ENCODE results near the gene CHCHD4. TPM values are rescaled to one million over a fixed set of nuclear protein-coding genes. Genes with fewer than 3 reads are reported as not detected.

The CHCHD4 gene
- total RNA-seq, 4 donors from 2014 or later = 14.5 to 32.9 (median 25.7) TPM

DNA sequence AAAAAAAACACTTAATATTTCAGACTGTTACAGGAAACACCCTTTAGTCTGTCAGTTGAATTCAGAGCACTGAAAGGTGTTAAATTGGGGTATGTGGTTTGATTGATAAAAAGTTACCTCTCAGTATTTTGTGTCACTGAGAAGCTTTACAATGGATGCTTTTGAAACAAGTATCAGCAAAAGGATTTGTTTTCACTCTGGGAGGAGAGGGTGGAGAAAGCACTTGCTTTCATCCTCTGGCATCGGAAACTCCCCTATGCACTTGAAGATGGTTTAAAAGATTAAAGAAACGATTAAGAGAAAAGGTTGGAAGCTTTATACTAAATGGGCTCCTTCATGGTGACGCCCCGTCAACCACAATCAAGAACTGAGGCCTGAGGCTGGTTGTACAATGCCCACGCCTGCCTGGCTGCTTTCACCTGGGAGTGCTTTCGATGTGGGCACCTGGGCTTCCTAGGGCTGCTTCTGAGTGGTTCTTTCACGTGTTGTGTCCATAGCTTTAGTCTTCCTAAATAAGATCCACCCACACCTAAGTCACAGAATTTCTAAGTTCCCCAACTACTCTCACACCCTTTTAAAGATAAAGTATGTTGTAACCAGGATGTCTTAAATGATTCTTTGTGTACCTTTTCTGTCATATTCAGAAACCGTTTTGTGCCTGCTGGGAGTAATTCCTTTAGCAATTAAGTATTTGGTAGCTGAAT lies 18.0 kb upstream of the CHCHD4 start:
- H3K4me1 ChIP-seq = peaks cover 9 to 68% (median 27%) of the 10 kb centered on the region in 3 donors
- H3K27me3 ChIP-seq = no peaks in the 10 kb centered on the region
- H3K4me3 ChIP-seq = no peak overlapping the region
- WGBS, 2 donors (ENCODE audit: low coverage in 1 of 2) = 61 to 64% methylated on average over 8 of the region's 8 CpGs
- H3K36me3 ChIP-seq = peaks cover 0 to 72% of the 10 kb centered on the region in 2 donors
- H3K27ac ChIP-seq = peak overlapping the region; percentile 86 to 97 (median 90)
- TF ChIP-seq, protein P1, sequence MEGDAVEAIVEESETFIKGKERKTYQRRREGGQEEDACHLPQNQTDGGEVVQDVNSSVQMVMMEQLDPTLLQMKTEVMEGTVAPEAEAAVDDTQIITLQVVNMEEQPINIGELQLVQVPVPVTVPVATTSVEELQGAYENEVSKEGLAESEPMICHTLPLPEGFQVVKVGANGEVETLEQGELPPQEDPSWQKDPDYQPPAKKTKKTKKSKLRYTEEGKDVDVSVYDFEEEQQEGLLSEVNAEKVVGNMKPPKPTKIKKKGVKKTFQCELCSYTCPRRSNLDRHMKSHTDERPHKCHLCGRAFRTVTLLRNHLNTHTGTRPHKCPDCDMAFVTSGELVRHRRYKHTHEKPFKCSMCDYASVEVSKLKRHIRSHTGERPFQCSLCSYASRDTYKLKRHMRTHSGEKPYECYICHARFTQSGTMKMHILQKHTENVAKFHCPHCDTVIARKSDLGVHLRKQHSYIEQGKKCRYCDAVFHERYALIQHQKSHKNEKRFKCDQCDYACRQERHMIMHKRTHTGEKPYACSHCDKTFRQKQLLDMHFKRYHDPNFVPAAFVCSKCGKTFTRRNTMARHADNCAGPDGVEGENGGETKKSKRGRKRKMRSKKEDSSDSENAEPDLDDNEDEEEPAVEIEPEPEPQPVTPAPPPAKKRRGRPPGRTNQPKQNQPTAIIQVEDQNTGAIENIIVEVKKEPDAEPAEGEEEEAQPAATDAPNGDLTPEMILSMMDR (IDR thresholded peaks at IDR 0.05) = no peak
- TF ChIP-seq POLR2A (IDR thresholded peaks at IDR 0.05) = no peak
- no peak for TF ChIP-seq POLR2AphosphoS5 (IDR thresholded peaks at IDR 0.05)
- no peak for TF ChIP-seq EP300 (IDR thresholded peaks at IDR 0.05)
- H3K9me3 ChIP-seq = no peaks in the 10 kb centered on the region
- ATAC-seq = no peak

DNA sequence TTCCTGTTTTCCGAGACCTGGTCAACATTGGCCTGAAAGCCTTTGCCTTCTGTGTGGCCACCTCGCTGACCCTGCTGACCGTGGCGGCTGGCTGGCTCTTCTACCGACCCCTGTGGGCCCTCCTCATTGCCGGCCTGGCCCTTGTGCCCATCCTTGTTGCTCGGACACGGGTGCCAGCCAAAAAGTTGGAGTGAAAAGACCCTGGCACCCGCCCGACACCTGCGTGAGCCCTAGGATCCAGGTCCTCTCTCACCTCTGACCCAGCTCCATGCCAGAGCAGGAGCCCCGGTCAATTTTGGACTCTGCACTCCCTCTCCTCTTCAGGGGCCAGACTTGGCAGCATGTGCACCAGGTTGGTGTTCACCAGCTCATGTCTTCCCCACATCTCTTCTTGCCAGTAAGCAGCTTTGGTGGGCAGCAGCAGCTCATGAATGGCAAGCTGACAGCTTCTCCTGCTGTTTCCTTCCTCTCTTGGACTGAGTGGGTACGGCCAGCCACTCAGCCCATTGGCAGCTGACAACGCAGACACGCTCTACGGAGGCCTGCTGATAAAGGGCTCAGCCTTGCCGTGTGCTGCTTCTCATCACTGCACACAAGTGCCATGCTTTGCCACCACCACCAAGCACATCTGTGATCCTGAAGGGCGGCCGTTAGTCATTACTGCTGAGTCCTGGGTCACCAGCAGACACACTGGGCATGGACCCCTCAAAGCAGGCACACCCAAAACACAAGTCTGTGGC lies 17.1 kb upstream of the CHCHD4 start:
- WGBS, 2 donors (ENCODE audit: low coverage in 1 of 2) = 89% methylated on average over 7 of the region's 19 CpGs; no CpG with 5 or more reads in 1 of the 2 donors
- H3K4me1 ChIP-seq = peaks cover 9 to 72% (median 33%) of the 10 kb centered on the region in 3 donors
- H3K27ac ChIP-seq = peak overlapping the region in 3 of 4 donors; percentile 86 to 93 (median 88)
- ATAC-seq = no peak
- H3K4me3 ChIP-seq = no peak overlapping the region
- no peaks in the 10 kb centered on the region for H3K9me3 ChIP-seq
- peaks cover 0 to 72% of the 10 kb centered on the region in 2 donors for H3K36me3 ChIP-seq
- TF ChIP-seq, protein P1 (IDR thresholded peaks at IDR 0.05) = no peak
- TF ChIP-seq POLR2AphosphoS5 (IDR thresholded peaks at IDR 0.05) (no peak), EP300 (IDR thresholded peaks at IDR 0.05) (no peak), POLR2A (IDR thresholded peaks at IDR 0.05) (no peak)
- no peaks in the 10 kb centered on the region for H3K27me3 ChIP-seq

DNA sequence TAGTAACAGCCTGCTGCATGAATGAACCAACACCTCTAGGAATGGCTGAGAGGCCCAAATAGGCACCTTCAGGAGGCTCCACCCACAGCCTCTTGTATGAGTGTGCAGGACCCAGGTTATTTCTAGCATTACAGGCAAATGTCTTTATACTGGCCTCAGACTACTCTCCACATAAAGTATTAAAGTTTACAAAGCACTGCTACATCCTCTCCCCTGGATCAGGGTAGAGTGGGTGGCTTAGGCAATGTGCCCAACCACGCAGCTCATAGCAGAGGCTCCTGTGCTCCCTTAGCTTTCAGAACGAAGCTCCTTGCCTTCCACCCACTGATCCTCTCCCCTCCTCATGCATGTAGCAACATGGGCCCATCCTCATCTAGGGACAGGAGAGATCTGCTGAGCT lies 16.5 kb upstream of the CHCHD4 start:
- no peak for ATAC-seq
- H3K4me3 ChIP-seq = no peak overlapping the region
- WGBS, 2 donors (ENCODE audit: low coverage in 1 of 2) = 45% methylated on average over 2 of the region's 2 CpGs; no CpG with 5 or more reads in 1 of the 2 donors
- TF ChIP-seq POLR2A (IDR thresholded peaks at IDR 0.05) (no peak), EP300 (IDR thresholded peaks at IDR 0.05) (no peak), POLR2AphosphoS5 (IDR thresholded peaks at IDR 0.05) (no peak)
- TF ChIP-seq, protein P1 (IDR thresholded peaks at IDR 0.05) = no peak
- H3K36me3 ChIP-seq = peaks cover 0 to 71% of the 10 kb centered on the region in 2 donors
- no peaks in the 10 kb centered on the region for H3K27me3 ChIP-seq
- peak overlapping the region in 3 of 4 donors; percentile 86 to 93 (median 88) for H3K27ac ChIP-seq
- H3K9me3 ChIP-seq = no peaks in the 10 kb centered on the region
- peaks cover 9 to 72% (median 31%) of the 10 kb centered on the region in 3 donors for H3K4me1 ChIP-seq

DNA sequence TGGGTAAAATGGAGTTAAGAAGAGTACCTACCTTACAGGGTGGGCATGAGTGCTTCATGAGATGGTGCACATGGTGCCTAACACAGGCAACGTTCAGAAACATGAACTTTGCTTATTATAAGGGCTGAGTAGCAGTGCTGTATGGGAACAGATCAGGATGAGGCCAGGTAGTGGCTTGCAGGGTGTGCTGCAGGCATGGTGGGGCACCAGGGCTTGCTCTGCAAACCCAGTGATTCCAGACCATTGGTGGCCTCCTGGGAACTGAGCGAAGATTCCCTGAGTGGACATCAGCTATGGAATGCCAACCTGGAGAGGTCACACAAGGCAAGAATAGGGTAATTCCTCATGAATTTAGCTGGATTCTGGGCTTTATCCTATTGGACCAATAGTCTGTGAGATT lies 16.0 kb upstream of the CHCHD4 start:
- TF ChIP-seq POLR2A (IDR thresholded peaks at IDR 0.05) (no peak), POLR2AphosphoS5 (IDR thresholded peaks at IDR 0.05) (no peak), EP300 (IDR thresholded peaks at IDR 0.05) (no peak)
- TF ChIP-seq, protein P1 (IDR thresholded peaks at IDR 0.05) = no peak
- WGBS, 2 donors (ENCODE audit: low coverage in 1 of 2) = 69% methylated on average over 2 of the region's 2 CpGs; no CpG with 5 or more reads in 1 of the 2 donors
- Histone ChIP-seq H3K4me3 (no peak overlapping the region), H3K4me1 (peaks cover 9 to 67% (median 26%) of the 10 kb centered on the region in 3 donors), H3K27me3 (no peaks in the 10 kb centered on the region), H3K27ac (peak overlapping the region in 3 of 4 donors; percentile 86 to 93 (median 88)), H3K9me3 (no peaks in the 10 kb centered on the region), H3K36me3 (peaks cover 0 to 71% of the 10 kb centered on the region in 2 donors)
- ATAC-seq = no peak
